Renal cortical epithelial cell (primary cell): ENCODE results near the gene LCK. TPM values are rescaled to one million over a fixed set of nuclear protein-coding genes. Genes with fewer than 3 reads are reported as not detected.

ENCODE experiments used
- DNase-seq: peaks from one replicate; pipeline ENCODE4 v3.0.0-alpha.2; 2011; ENCODE audit warnings: low read depth
- total RNA-seq: library from RNA; depleted of rRNA; stranded (reverse); fragments of >200 nt; gene quantifications from 2 replicates; pipeline ENCODE4 v1.2.3, GENCODE V29; 2014

The LCK gene
- 0.10 and 0.69 TPM in 2 replicates for total RNA-seq

- no peak for DNase-seq
Observed at GRCh38 chr1:32250893-32251716, at the start of gene LCK. Gene LCK (plus strand): TSS chr1:32251265. CDS start chr1:32274330, 23,065 bp downstream.

- no peak for DNase-seq
Observed at GRCh38 chr1:32204943-32205361, 46.1 kb upstream of the LCK start.

GRCh38 chr1:32205401-32206370 is 45.4 kb upstream of the LCK start, which contains the start of gene IQCC:
Gene IQCC (plus strand): TSS chr1:32205671. CDS start chr1:32205682, 11 bp downstream.
- peak; percentile 66 for DNase-seq

DNA sequence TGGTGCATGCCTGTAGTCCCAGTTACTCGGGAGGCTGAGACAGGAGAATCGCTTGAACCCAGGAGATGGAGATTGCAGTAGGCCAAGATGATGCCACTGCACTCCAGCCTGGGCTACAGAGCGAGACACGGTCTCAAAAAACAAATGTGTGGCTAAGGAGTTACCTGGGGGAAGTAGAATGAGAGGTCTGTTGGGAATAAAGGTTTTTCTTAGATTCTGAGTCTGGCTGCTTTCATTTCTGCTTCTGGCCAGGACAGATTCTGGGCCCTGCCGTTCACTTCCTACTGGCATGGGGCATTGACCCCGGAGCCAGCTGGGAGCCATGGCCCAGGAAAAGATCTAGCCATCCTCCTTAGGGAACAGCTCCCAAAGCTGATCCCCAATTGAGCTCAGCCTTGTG is 42.6 kb upstream of the LCK start:
- no peak for DNase-seq

GRCh38 chr1:32208891-32209328 is 42.2 kb upstream of the LCK start, which contains the start of gene DCDC2B:
Gene DCDC2B (plus strand): TSS chr1:32209089. CDS start chr1:32209094, 5 bp downstream.
- DNase-seq: peak; percentile 85

DNA sequence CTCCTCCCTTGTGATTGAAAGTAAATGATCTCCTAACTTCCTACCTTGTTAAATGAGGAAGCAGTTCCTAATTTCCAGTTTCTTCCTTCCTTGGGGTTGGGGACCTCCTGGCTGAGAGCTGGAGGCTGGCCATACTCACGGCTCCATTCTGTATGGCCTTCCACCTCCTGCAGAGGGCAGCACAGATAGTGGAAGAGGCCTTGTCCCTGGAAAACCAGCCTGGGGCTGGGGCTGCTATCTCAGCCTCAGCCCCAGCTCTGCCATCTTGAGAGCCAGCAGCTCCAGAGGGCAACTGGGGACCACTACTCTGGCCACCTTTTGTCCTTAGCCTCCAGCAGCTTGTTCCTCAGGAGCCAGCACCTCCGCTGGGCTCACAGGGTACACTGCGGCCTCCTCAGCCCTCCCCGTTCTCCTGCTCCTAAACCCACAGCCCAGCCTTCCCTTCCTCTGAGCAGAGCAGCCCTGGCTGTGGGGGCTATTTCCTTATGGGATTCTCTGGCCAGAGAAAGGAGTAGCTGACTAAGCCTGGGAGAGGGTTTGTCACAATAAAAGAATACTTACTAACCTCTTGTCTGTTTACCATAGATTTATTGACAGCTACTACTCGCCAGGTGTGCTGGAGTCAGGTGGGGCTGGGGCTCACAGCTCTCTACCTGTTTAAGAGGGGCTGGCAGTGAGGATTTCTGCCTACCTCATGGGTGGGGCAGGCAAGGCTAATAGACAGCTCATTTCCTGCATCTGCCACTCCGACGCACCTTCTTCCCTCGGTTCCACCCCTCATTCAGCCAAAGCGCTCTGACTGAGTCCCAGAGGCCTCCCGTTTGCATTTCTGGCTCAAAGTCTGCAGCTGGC is 35.2 kb upstream of the LCK start:
- peak; percentile 46 for DNase-seq

DNA sequence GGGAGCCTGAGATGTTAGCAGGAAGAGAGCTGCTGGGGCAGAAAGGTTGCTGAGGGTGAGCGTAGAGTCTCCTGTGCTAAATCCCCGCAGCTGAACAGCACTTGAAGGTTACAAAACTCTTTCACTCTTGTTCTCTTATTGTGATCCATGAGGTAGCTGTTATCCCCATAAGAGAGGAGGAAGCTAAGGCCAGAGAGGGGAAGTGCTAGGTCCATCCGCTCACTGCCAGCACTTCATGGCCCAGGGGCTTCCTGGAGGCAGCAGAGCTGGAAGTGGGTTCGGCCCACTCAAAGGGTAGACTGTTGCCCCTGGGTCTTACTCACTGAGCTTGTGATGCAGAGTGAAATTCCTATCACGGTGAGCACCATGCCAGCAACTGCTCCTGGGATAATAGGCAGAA is 34.5 kb upstream of the LCK start:
- no peak for DNase-seq

- no peak for DNase-seq
Observed at GRCh38 chr1:32219022-32219421, 32.0 kb upstream of the LCK start.

- DNase-seq: peak; percentile 88
Observed at GRCh38 chr1:32220746-32221580, 30.1 kb upstream of the LCK start.

GRCh38 chr1:32221581-32221979 is 29.5 kb upstream of the LCK start:
- no peak for DNase-seq

GRCh38 chr1:32221980-32222755 is 28.9 kb upstream of the LCK start, which contains the start of the genes EIF3I and TMEM234:
Gene EIF3I (plus strand): TSS chr1:32222407. CDS start chr1:32222442, 35 bp downstream.
Gene TMEM234 (minus strand): TSS chr1:32222353. CDS start chr1:32222322, 31 bp downstream.
- peak; percentile 88 for DNase-seq

DNA sequence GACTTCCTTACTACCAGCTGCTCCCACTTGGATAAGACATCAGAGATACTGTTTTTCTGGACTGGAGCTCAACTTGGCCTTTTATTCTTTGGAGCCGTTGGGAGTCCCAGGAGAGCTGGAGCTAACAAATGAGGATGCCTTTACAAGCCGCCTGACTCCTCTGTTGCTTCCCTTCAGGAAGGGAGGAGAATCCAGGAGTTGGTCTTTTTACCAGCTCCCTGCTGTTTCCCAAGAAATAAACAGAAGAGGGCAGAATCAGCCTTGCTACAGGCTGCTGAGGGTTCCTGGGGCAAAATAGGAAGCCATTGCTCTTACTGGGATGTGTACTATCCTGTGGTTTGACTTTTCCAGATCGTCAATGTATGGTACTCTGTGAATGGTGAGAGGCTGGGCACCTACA is 27.4 kb upstream of the LCK start:
- DNase-seq: no peak

GRCh38 chr1:32224285-32224684 is 26.8 kb upstream of the LCK start:
- DNase-seq: no peak

- DNase-seq: no peak
Observed at GRCh38 chr1:32228771-32229170, 22.3 kb upstream of the LCK start.

DNA sequence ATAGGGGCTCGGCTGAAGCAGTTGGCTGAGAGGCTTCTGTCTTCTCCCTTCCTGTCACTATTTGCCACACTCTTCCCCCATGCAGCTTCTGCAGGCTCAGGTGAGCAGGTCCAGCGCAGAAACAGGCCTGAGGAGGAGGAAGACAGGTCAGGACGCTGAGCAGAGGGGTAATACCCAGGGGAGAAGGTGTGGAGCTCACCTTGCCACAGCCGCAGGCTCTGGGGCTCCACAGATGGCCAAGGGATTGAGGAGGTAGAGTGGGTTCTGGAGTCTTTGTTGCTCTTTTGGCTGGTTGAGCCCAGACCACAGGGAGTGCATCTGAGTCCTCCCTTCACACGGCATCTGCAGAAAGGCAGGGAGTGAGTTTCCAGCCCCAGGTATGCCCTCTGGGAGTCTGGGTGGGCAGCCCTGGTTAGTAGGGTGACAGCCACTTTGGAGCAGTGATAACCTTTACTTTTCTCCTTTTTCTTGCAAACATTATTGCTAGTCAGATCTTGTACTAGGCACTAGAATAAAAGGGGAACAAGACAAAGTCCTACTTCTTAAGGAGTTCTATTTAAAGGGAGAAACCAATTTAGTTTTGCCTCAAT is 19.1 kb upstream of the LCK start:
- DNase-seq: no peak

DNA sequence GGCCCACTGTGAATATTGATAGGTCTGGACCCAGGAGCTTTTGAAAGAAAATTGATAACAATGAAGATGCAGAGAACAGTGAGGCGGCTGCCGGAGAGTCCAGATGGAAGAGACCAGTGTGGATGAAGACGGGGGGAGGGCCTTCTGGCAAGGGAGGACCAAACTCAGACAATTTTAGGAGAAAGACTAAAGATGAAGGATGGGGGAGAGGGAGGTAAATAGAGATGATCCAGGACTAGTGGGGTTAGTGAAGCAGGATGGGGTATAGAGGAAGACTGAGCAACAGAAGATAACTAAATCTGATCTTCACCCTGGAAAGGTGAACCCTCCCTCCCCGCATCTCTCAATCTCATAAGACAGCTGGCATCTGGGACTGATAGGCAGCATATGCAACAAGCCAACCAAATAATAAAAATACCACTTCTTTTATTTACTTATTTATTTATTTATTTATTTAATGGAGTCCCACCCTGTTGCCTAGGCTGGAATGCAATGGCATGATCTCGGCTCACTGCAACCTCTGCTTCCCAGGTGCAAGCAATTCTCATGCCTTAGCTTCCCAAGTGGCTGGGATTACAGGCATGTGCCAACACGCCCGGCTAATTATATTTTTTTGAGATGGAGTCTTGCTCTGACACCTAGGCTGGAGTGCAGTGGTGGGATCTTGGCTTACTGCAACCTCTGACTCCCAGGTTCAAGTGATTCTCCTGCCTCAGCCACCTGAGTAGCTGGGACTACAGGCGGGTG is 18.3 kb upstream of the LCK start:
- no peak for DNase-seq

- DNase-seq: no peak
Observed at GRCh38 chr1:32234792-32235191, 16.3 kb upstream of the LCK start.

DNA sequence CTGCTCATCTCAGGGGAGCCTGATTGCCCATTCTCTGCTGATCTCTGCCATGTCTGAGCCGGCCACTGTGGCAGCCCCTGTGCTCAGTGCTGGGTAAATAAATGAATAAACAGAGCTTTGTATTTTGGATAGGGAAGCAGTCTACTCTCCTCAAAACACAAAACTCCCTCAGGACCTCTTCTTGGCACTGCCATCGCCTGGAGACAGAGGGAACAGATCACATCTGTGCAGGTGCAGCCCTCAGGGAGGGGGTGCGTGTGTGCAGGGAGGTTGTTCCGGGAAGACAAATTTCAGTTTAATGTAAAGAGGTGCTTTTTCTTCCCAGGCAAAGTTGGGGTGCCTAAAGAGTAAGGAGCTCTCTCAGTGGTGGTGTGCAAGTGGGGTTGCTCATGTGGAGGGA is 11.7 kb upstream of the LCK start:
- DNase-seq: no peak
